GM19463 (cell line): ENCODE data around the gene PTPRT.

ENCODE experiments used
- ATAC-seq: cut with Tn5 transposase; IDR thresholded peaks from one replicate; pipeline ENCODE4 v1.9.1; 2021; ENCODE audit warnings: mild to moderate bottlenecking, moderate library complexity; ENCODE audit not compliant: unreplicated experiment

Gene PTPRT

DNA sequence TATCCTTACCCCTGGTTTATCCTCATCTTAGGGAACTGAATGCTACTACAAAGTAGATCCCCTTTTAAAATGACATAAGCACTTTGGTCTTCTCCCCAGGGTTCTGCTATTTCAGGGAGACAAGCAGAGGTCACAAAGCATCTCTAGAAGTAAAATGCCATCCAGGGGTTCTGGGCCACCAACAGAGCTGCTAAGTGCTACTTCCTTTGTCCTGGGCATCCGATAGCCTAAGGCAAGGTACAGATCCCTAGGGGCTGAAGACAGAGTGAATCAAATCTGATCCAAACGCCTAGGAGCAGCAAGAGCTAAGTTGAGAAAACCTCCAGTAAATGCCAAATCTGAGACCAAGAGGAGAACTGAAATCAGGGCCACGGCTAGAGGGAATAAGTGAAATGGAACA is 161.2 kb downstream of the PTPRT start:
- ATAC-seq: no peak

GRCh38 chr20:43023836-43024235 is 165.9 kb downstream of the PTPRT start:
- no peak for ATAC-seq

- no peak for ATAC-seq
These were observed 167.1 kb downstream of the PTPRT start for GRCh38 chr20:43022568-43022967.

DNA sequence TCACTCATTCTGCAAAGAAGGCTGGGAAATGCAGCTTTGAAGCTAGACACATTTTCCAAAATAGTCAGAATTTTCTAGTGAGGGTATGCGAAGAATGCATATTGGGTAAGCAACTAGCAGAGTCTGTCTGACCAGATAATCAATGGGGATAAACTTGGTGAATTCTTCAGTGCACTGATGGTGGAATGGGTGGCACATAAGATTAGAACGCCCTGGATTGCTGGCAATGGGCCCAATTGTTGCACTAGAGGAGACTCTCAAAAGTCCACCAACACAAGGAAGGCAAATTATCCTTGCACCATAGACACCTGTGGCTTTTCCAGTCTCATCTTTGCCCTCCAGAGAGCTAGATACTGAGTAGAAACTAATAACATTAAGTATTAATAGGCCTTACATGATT is 167.6 kb downstream of the PTPRT start:
- no peak for ATAC-seq

DNA sequence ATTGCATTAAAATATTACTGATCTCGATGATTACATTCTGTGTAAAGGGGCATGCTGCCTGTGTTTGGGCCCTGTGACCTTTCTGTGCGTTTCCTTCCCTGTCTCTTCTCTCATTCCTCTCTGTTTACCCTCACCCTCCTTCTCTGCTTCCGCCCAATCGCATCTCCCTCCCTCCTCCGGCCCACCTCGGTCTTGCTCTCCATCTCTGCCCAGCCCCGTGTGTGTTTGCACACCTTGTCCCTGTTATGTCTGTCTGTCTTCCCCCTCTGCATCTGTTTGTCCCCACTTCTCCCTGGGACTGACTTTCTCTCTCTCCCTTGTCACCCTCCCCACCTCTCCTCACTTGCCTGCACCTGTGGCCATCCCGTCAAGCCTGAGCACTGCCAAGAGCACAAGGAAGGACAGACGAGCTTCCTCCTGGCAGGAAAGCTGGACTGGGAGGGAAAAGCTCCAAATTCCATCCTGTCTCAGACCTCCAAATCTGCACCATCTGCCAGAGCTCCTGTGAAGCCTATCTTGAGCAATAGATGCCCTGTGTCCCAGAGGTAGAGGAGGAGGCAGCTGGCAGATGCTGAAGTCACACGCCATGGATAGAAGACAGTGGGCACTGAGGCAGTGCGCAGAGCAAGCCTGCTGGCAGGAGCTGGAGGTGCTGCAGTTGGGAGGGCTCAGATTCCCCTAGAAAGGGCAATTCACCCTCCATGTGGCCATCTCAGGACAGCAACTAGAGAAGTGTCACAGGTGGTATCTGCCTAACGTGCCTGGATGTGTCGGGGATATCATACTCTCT is 172.3 kb downstream of the PTPRT start:
- no peak for ATAC-seq

- ATAC-seq: no peak
These were observed 173.4 kb downstream of the PTPRT start for GRCh38 chr20:43016257-43016656.

GRCh38 chr20:43015566-43015965 is 174.1 kb downstream of the PTPRT start:
- no peak for ATAC-seq

- ATAC-seq: no peak
These were observed 175.5 kb downstream of the PTPRT start for GRCh38 chr20:43014206-43014605.

DNA sequence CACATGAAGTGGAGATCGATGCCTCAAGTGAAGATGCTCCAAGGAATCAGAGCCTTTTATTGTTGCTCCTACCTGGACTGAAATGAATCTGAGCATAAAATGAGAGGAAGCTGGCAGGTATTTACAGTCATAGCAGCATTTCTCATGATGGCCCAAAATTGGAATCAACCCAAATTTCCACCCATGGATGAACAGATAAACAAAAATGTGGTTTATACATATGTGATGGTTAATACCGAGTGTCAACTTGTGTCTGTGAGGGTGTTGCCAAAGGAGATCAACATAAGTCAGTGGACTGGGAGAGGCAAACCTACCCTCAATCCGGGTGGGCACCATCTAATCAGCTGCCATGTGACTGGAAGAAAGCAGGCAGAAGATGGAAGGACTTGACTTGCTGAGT is 178.2 kb downstream of the PTPRT start:
- ATAC-seq: no peak

DNA sequence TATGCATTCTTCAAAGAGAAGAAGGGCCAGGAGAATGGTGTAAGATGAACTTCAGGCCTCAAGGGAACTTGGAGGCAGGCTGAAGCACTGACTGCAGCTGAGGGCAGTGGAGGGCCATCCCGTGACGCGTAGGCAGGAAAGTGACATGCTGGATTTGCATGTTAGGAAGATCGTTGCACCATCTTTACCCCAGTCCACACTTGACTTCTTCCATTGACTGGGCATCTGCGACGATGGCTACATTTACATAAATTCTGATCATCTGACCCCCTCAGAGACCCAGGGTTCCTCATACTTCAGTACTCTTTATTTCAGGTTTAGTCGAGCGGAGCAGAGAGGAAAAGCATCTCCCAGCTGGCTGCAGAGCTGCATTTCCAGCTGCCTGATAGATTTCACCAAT is 180.2 kb downstream of the PTPRT start:
- no peak for ATAC-seq

- no peak for ATAC-seq
These were observed 182.2 kb downstream of the PTPRT start for GRCh38 chr20:43007525-43007924.

DNA sequence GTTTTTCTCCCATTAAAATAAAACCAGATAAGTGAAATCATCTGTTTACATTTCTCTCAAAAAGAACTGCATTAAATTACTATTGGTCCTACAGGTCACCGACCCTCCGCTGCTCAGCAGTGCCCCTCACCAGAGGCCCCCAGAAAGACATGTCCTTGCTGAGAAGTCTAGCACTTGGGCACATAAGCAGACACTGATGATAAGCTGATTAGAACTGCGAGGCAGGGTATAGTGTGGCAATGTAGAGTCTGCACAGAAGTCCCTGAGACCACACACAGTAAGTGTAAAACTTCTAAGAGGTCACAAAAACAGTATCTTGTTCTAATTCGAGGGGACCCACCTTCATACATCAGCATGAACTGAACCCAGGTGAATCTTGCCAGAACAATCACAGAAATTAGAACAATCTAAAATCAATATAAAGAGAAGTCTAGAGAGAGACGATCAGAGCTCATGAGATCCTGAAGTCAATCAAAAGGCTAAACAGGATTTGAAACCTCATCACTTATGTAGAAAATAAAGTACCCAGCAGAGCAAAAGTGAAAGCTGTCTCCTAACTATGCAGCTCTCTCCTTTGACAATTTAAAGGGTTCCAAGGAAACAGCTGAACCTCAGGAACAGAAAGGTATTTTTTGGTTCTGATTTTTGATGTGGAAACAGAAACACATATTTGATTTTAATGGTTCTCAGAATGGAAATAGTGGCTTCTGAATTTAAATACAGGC is 182.9 kb downstream of the PTPRT start:
- no peak for ATAC-seq

- ATAC-seq: no peak
These were observed 186.3 kb downstream of the PTPRT start for GRCh38 chr20:43003318-43003944.

DNA sequence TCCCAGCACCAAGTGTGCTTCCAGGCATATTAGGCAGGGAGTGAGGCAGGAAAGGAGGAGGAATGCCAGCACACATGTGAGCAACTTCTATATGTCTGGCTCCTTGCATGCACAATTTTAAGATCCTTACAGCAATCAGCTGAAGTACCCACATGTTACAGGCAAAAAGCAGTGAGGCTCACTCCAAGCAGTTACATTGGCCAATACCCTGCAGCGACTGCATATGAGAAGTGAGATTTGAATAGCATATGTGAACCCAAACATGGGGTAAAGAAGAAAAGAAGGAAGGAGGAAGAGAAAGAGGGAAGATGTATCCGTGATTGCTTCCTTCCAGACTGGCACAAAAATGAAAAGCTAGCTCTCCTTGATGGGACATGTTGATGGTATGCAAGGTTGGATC is 193.6 kb downstream of the PTPRT start:
- no peak for ATAC-seq

DNA sequence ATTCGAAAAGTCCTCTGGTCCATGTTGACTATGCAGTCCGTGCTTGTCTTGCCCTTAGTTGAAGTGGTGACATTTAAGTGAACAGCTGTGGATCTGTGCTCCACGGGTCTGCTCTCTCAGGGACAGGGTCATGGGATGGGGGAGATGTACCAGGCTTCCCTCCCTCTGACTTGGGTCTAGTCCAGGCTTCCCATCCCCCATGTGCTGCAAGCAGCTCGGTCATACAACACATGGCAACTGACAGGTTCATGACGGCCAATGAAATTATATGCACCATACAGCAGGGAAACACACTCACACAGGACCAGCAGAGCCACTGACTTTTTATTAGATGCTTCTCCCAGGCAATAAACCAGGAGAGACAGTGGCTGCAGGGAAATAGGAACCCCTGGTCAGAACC is 201.4 kb downstream of the PTPRT start:
- ATAC-seq: no peak

DNA sequence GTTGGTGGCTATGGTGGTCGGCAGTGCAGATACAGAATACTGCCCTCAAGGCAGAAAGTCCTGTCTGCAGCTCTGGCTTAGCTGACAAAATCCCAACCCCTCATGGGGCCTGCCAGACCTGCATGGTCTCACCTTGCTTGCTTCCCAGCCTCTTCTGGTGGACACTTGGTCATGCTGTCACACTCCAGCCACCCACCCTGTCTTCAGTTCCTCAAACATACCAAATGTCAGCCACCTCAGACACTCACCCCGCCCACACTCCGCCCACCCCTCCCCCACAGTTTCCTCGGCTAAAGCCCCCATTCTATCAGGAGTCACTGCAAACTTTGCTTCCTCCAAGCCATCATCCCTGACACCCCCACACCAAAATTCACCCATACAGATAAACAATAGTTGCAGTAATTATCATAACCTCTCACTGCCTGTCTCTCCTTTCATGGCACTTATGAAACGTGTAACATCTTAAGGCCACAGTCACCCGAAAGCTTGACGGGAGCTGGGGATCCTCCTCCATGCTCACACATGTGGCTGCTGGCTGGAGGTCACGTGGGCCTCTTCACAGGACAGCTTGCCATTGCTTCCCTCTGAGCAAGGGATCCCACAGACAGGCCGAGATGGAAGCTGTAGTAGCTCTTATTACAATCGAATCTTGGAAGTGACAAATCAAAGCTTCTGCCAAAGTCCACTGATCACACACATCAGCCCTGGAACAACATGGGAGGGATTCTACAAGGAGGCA is 202.2 kb downstream of the PTPRT start:
- ATAC-seq: no peak

DNA sequence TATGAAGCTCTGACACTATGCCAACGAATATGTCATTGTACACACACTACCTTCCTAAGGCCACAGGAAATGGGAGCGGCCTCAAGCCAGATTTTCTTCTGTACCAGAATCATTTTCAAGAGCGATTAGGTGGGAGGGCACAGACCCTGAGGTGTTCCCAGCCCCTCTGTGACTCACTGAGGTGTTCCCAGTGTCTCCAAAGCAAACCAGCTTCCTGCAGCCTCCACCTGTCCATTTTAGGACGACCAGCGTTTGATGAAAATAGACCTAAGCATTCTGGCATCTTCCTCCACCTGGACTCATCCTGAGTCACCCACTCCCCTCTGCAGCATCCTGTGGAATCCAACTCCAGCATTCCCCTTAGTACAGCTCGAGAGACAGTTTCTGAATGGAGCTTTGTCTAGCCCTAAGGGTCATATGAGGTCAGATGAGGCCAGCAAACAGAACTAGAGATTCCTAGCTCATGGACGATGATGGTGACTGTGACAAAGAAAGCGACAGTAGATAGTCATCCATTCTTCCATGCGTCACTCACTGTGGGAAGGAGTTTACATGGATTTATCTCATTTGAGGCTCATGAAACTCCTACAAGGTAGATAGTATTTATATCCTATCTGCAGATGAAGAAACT is 203.4 kb downstream of the PTPRT start:
- no peak for ATAC-seq

DNA sequence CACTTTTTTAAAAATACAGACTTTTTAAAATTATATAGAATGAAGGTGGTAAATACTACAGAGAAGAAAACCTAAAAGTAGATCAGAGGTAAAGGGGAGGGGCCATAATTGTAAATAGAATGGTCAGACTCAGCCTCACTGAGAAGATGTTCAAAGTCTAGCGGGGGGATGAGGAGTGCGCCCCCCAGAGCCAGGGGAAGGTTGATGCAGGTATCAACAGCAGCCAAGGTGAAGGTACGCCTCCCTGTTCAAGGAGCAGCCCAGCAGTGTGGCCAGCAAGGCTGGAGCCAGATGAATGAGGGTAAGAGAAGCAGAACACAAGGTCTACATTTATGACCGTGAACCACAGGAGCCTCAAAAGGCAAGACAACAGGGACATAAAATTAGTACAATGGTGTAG is 204.1 kb downstream of the PTPRT start:
- no peak for ATAC-seq

- no peak for ATAC-seq
These were observed 207.5 kb downstream of the PTPRT start for GRCh38 chr20:42982218-42982617.

DNA sequence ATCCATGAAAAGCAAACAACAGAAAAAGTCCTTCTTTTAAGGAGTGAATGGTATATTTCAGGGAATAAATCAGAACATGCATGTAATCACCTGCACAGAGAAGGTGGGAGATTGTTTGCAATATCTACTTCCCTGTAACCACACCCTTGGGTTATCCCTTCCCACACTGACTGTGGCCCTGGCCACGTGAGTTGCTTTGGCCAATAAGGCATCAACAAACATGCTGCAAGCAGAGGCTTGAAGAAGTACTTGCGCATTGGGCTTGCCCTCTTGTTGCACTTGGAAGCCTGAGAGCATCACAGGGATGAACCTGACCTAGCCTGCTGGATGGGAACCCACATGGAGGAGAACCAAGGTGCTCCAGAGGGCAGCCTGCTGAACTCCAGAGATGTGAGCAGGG is 208.5 kb downstream of the PTPRT start:
- no peak for ATAC-seq

DNA sequence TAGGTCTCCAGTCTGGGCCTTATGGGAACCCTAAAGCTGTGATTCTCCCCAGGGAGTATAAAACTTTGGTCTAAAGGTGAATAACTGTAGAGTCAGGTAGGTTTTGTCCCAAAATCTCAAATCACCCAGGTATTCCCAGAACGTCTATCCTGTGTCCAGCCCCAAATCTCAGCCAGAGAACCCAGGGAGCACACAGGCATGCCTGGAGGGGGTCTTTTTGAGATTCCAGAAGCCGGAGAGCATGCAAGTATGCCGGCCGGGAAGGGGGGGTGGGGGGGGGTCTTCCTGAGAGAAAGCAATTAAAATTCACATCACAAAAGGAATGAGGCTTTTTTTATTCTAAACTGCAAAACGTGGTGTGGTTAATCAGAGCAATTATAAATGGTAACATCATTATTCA is 210.0 kb downstream of the PTPRT start:
- ATAC-seq: no peak
